Measurements from ENCODE around the gene ACSM3. TPM values are rescaled to one million over a fixed set of nuclear protein-coding genes. Genes with fewer than 3 reads are reported as not detected.

Gene ACSM3
- polyA plus RNA-seq, 2 of the 4 experiments (the other 2 are of a cell fraction), result 2.9 to 15.7 TPM

DNA sequence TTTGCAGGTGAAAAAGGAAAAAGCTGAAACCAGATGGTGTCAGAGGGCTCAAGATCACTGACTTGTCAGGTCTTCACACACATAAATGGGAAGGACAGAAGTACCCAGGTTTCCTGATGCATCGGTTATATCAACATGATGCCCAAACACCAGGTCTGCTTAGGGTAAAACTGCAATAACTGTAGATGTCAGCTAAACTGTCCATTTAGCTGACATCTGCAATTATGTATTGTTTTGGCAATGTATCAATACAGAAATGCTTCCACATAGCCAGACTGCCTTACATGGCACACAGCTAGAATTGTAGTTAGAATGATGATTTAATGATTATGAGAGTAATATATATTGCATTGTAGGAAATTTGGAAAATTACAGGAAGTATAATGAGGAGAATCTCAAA, 5.0 kb downstream of the ACSM3 start:
- 83% methylated on average over 1 of the region's 1 CpG for WGBS (ENCODE audit: missing lambda C conversion rate)
- FAIRE-seq (no peak), ATAC-seq (no peak), DNase-seq (ENCODE audit: low read depth in 1 of 2, low spot score in 1 of 2) (no peak)
- Histone ChIP-seq H3K4me3 (no peak overlapping the region), H3K4me2 (no peak overlapping the region), H3K27ac (no peak overlapping the region), H3K4me1 (peaks cover 15% of the 10 kb centered on the region; the same call in 2 of the 3 replicates), H3K9me3 (peaks cover 7% of the 10 kb centered on the region; the same call in 1 of the 3 replicates)
- ChIA-PET POLR2A (no interaction called here), CTCF (interaction anchor here (1.1 to 2.2 kb wide), 3 partner anchors 11 to 341 kb away, joined by 3 to 4 read pairs (median 3); no protein-coding TSS in a partner anchor)
- TF ChIP-seq MAFK (IDR thresholded peaks at IDR 0.05; ENCODE audit: partially characterized antibody) (peak; percentile 77), RNF2 (IDR thresholded peaks at IDR 0.05; ENCODE audit: borderline replicate concordance, low read depth) (no peak)

GRCh38 chr16:20773679-20774078, 9.9 kb downstream of the ACSM3 start:
- POLR2A ChIA-PET, result no interaction called here
- no peak for FAIRE-seq
- no peak overlapping the region for H3K4me3 ChIP-seq
- no peak overlapping the region for H3K27ac ChIP-seq
- peaks cover 7% of the 10 kb centered on the region; the same call in 1 of the 3 replicates for H3K9me3 ChIP-seq
- 82% methylated on average over 3 of the region's 3 CpGs for WGBS (ENCODE audit: missing lambda C conversion rate)
- H3K4me1 ChIP-seq, result no peaks in the 10 kb centered on the region
- ATAC-seq, result no peak
- CTCF ChIA-PET, result interaction anchor here (1.0 to 3.4 kb wide), 4 partner anchors 8 to 30 kb away, joined by 3 to 12 read pairs (median 3); no protein-coding TSS in a partner anchor
- no peak overlapping the region for H3K4me2 ChIP-seq
- TF ChIP-seq MAZ (IDR thresholded peaks at IDR 0.05; ENCODE audit: borderline replicate concordance, low read depth, low read length), result no peak
- no peak for TF ChIP-seq MAFK (IDR thresholded peaks at IDR 0.05; ENCODE audit: partially characterized antibody)
- no peak for TF ChIP-seq POLR2A (IDR thresholded peaks at IDR 0.05; ENCODE audit: low read length)
- TF ChIP-seq ZSCAN20 (CRISPR knock-in tag; IDR thresholded peaks at IDR 0.05), result no peak
- no peak for TF ChIP-seq TFCP2L1 (CRISPR knock-in tag; IDR thresholded peaks at IDR 0.05)
- no peak for TF ChIP-seq HOXA7 (CRISPR knock-in tag; IDR thresholded peaks at IDR 0.05)
- TF ChIP-seq FOSB (CRISPR knock-in tag; IDR thresholded peaks at IDR 0.05), result no peak
- no peak for TF ChIP-seq EP300 (IDR thresholded peaks at IDR 0.05)
- no peak for TF ChIP-seq HOXB13 (CRISPR knock-in tag; IDR thresholded peaks at IDR 0.05; ENCODE audit: low read depth)
- TF ChIP-seq RNF2 (IDR thresholded peaks at IDR 0.05; ENCODE audit: borderline replicate concordance, low read depth), result no peak
- TF ChIP-seq CBX8 (IDR thresholded peaks at IDR 0.05), result no peak
- TF ChIP-seq, protein P1, sequence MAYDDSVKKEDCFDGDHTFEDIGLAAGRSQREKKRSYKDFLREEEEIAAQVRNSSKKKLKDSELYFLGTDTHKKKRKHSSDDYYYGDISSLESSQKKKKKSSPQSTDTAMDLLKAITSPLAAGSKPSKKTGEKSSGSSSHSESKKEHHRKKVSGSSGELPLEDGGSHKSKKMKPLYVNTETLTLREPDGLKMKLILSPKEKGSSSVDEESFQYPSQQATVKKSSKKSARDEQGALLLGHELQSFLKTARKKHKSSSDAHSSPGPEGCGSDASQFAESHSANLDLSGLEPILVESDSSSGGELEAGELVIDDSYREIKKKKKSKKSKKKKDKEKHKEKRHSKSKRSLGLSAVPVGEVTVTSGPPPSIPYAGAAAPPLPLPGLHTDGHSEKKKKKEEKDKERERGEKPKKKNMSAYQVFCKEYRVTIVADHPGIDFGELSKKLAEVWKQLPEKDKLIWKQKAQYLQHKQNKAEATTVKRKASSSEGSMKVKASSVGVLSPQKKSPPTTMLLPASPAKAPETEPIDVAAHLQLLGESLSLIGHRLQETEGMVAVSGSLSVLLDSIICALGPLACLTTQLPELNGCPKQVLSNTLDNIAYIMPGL (CRISPR knock-in tag; IDR thresholded peaks at IDR 0.05; ENCODE audit: borderline replicate concordance), result no peak
- TF ChIP-seq POLR2AphosphoS2 (conservative IDR thresholded peaks at IDR 0.05; ENCODE audit: low read length), result no peak
- no peak for DNase-seq (ENCODE audit: low read depth in 1 of 2, low spot score in 1 of 2)

GRCh38 chr16:20774703-20775362, 11.0 kb downstream of the ACSM3 start:
- Histone ChIP-seq H3K4me2 (no peak overlapping the region), H3K4me1 (no peaks in the 10 kb centered on the region), H3K27ac (no peak overlapping the region), H3K4me3 (no peak overlapping the region), H3K9me3 (peaks cover 7% of the 10 kb centered on the region; the same call in 1 of the 3 replicates)
- ChIA-PET POLR2A (no interaction called here), CTCF (interaction anchor here (0.7 to 3.4 kb wide), 10 partner anchors 9 to 1547 kb away, joined by 3 to 12 read pairs (median 3); no protein-coding TSS in a partner anchor)
- DNase-seq (ENCODE audit: low read depth in 1 of 2, low spot score in 1 of 2) (peak; percentile 64 to 77), ATAC-seq (peak; percentile 98 to 100), FAIRE-seq (no peak)
- TF ChIP-seq SMC3 (IDR thresholded peaks at IDR 0.05), result peak; percentile 38; the same call in 1 of the 3 replicates
- peak; percentile 58 for TF ChIP-seq CTCF (IDR thresholded peaks at IDR 0.05)
- TF ChIP-seq RAD21 (conservative IDR thresholded peaks at IDR 0.05 in 1 of 2, IDR thresholded peaks at IDR 0.05 in 1 of 2), result peak; percentile 44 to 45
- TF ChIP-seq ATOH8 (CRISPR knock-in tag; IDR thresholded peaks at IDR 0.05; ENCODE audit: low read depth), result no peak
- WGBS (ENCODE audit: missing lambda C conversion rate), result 73% methylated on average over 5 of the region's 7 CpGs

Data from A549 (cell line).